ENCODE results near the gene FGGY.

The FGGY gene

DNA sequence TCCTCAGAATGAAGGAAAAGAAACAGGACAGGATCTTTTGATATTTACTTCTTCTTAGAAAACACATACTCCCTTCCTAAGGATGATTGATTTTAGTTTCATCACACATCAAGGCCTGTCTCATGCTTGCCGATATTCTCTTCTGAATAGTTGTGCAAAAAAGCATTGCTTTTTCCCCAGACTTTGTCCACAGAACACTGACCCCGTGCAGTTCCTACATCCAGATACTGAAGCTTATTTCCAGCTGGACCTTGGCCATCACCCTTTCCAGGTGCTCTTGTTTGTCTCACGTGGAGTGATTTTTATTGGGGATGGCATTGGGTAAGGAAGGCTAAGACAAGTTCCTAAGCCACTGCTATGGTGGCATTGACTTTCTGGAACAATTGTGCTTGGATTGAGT, 320.5 kb downstream of the FGGY start:
- H3K4me3 ChIP-seq (ENCODE audit: control insufficient read depth, low read depth, low read length), result no peak overlapping the region
- no peak for DNase-seq (ENCODE audit: low read depth)
- TF ChIP-seq, protein P1, sequence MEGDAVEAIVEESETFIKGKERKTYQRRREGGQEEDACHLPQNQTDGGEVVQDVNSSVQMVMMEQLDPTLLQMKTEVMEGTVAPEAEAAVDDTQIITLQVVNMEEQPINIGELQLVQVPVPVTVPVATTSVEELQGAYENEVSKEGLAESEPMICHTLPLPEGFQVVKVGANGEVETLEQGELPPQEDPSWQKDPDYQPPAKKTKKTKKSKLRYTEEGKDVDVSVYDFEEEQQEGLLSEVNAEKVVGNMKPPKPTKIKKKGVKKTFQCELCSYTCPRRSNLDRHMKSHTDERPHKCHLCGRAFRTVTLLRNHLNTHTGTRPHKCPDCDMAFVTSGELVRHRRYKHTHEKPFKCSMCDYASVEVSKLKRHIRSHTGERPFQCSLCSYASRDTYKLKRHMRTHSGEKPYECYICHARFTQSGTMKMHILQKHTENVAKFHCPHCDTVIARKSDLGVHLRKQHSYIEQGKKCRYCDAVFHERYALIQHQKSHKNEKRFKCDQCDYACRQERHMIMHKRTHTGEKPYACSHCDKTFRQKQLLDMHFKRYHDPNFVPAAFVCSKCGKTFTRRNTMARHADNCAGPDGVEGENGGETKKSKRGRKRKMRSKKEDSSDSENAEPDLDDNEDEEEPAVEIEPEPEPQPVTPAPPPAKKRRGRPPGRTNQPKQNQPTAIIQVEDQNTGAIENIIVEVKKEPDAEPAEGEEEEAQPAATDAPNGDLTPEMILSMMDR (IDR thresholded peaks at IDR 0.05; ENCODE audit: control insufficient read depth, insufficient read depth, low read depth, low read length, missing control alignments), result no peak

DNA sequence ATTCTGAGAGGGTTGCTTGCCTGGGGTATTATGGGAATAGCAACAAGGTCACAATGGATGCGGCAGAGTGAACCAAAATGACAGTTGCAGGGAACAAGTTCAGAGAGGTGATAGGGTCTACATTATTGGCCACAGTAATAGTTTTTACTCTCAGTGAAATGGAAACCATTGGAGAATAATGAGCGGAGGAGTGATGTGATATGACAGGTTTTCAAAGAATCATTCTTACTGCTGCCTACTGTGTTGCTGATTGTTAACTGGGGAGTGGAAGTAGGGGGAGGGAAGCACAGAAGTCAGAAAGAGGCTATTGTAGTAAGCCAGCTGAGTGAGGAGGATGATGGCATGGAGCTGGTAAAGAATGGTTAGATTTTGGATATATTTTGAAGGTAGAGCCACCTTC, 322.7 kb downstream of the FGGY start:
- TF ChIP-seq, protein P1 (IDR thresholded peaks at IDR 0.05; ENCODE audit: control insufficient read depth, insufficient read depth, low read depth, low read length, missing control alignments), result no peak
- no peak for DNase-seq (ENCODE audit: low read depth)
- H3K4me3 ChIP-seq (ENCODE audit: control insufficient read depth, low read depth, low read length), result no peak overlapping the region

DNA sequence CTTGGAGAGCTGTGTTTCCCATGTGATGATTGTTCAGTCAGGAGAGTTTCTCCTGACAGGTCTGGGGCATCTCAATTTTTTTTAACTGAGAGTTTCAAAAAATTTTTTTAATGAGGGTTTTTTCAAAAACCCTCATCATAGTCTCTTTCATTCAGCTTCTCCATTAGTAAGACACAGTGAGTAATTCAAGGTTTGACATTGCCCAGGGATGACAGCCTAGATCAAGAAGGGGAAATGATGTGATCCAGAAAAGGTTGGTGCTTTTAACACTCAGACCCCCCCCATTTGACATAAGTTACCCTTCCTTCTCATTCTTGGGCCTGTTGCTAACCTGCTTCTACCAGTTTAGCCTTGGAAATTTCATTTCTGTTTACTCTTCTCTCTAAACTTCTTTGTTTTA, 328.5 kb downstream of the FGGY start:
- TF ChIP-seq, protein P1 (IDR thresholded peaks at IDR 0.05; ENCODE audit: control insufficient read depth, insufficient read depth, low read depth, low read length, missing control alignments), result no peak
- DNase-seq (ENCODE audit: low read depth), result no peak
- no peak overlapping the region for H3K4me3 ChIP-seq (ENCODE audit: control insufficient read depth, low read depth, low read length)

DNA sequence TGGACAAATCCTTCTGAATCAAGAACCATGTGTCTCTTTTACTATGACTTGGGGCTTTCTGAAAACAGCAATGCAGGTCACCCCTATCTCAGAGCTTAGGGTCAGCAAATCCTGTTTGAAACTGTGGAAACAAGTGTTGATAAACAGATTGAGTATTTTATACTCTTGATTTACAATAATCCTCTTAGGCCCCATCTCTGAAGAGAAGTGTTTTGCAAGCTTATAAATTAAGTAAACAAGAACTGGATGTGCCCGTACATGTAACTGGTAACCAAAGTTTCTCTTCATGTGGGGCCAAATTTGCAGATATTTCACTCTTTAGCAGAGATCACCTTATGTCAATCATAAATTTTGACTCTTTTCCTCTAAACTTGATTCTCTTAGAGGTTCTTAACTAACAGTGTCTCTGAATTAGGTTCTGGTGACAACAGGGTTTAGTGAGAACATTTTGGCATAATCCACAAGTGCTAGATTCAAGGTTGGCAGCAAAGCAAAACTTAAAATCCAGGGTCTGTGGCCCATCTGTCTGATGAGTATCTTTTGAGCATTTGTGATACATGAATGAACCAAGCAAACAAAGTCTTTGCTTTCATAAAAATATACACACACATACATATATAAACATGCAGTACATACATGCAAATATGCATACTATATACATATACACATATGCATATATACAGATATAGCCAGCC, 334.8 kb downstream of the FGGY start:
- TF ChIP-seq, protein P1 (IDR thresholded peaks at IDR 0.05; ENCODE audit: control insufficient read depth, insufficient read depth, low read depth, low read length, missing control alignments), result no peak
- no peak overlapping the region for H3K4me3 ChIP-seq (ENCODE audit: control insufficient read depth, low read depth, low read length)
- DNase-seq (ENCODE audit: low read depth), result no peak

DNA sequence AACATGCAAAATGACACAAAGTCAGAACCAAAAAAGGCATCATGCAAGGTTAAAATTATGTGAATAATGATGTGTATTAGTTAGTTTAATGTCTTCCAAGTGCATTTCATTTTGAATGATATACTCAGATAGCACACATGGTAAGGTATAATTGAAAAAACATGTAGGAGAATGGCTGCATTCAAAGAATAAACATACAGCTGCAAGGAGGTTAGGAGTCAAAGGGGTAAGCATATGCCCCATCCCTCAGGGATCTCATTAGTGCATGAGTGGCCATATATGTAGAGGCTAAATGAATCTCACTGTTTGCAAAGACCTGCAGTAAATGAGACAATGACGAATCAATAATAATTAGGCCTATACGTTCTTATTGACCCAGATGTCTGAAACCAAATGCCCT, 338.2 kb downstream of the FGGY start:
- TF ChIP-seq, protein P1 (IDR thresholded peaks at IDR 0.05; ENCODE audit: control insufficient read depth, insufficient read depth, low read depth, low read length, missing control alignments), result no peak
- H3K4me3 ChIP-seq (ENCODE audit: control insufficient read depth, low read depth, low read length), result no peak overlapping the region
- no peak for DNase-seq (ENCODE audit: low read depth)

DNA sequence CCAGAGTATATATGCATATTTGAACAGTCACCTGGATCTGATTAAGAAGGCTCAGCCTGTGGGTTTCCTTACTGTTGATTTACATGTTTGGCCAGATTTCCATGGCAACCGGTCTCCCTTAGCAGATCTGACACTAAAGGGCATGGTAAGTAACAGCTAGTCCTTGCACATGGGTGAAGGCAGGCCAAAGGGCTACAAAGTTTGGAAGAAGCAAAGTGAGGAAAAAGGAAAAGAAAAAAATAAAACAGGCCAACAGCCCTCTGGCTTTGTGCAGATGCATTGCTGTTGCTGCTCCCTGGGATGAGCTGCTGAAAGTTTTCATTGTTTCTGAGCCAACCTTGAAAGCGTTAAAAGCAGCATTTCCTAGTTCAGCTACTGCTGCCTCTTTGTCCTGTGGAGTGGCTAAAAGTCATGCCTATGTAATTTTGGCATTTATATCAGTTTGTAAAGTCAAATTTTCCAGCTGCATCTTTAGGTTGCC, 341.4 kb downstream of the FGGY start:
- peak; percentile 73 for DNase-seq (ENCODE audit: low read depth)
- TF ChIP-seq, protein P1 (IDR thresholded peaks at IDR 0.05; ENCODE audit: control insufficient read depth, insufficient read depth, low read depth, low read length, missing control alignments), result no peak

More for the DNA sequence above, 341.4 kb downstream of the FGGY start:
- H3K4me3 ChIP-seq (ENCODE audit: control insufficient read depth, low read depth, low read length), result no peak overlapping the region
